GM10266 (cell line): ENCODE measurements around the gene AGPS.
"Not testable (repeated sequence)": the region's sequence is repeated elsewhere in the genome, so short reads cannot be mapped to it uniquely, and the experiment has no call there.

Experiments used
- DNase-seq: peaks from one replicate; pipeline ENCODE4 v3.0.0; 2012; ENCODE audit errors: extremely low spot score
- CTCF ChIP-seq: IDR thresholded peaks from 2 replicates; pipeline ENCODE4 v1.5.1; 2012; ENCODE audit warnings: mild to moderate bottlenecking, low read depth; ENCODE audit not compliant: control insufficient read depth, insufficient read depth; ENCODE audit errors: missing control alignments

AGPS gene

DNA sequence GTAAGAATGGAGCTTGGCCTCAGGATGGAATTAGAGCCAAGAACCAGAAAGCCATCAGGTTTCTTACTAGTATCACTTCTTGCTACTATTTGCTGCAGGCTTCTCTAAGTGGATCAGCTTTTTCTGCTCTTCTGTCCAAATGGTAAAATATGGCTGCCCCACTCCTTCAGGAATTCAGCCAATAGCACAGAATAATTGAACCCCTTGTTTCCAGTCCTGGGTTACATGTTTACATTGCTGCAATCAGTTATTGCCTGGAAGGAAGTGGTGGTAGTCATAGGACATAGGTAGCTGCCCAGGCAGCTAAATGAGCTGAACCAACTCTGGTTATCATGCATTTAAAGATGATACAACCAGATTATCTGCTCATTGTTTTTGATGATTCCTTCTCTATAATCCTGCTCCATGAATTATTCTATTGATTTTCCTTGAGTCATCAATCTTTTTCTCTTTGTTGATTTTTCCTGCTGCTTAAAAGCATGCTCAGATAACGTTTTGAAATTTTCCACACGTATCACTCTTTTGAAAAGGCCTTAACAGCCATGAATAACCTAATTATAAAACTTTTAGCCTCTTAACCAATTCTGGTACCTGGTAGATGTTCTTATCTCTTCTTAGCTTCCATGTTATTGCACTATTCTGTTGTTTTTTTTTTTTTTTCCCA, 12.6 kb downstream of the AGPS start:
- no peak for TF ChIP-seq CTCF
- DNase-seq, result no peak

- TF ChIP-seq CTCF, result no peak
- no peak for DNase-seq
Measured at GRCh38 chr2:177406182-177406581, 13.6 kb downstream of the AGPS start.

DNA sequence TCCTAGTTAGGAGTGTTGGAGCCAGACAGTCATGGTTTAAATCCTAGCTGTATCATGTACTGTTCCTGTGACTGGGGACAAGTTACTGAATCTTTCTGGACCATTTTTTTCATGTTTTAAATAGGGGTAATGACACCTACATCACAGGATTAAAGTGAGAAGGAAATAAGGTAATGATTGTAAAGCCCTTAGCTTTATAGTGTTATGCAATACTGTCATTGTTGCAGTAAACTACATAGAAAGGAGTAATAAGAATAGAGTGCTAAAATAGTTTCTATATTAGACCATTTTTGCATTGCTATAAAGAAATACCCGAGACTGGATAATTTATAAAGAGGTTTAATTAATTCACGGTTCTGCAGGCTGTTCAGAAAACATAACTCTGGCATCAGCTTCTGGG, 14.5 kb downstream of the AGPS start:
- no peak for TF ChIP-seq CTCF
- no peak for DNase-seq

- not testable (repeated sequence) for DNase-seq
Measured at GRCh38 chr2:177410629-177411028, 18.1 kb downstream of the AGPS start.

GRCh38 chr2:177413703-177414102, 21.1 kb downstream of the AGPS start:
- no peak for TF ChIP-seq CTCF

GRCh38 chr2:177419274-177419673, 26.7 kb downstream of the AGPS start:
- TF ChIP-seq CTCF, result no peak
- no peak for DNase-seq

More at GRCh38 chr2:177413703-177414102, 21.1 kb downstream of the AGPS start:
- DNase-seq, result no peak

- TF ChIP-seq CTCF, result no peak
- DNase-seq, result no peak
Measured at GRCh38 chr2:177422271-177422670, 29.7 kb downstream of the AGPS start.

- DNase-seq, result not testable (repeated sequence)
Measured at GRCh38 chr2:177424120-177424519, 31.5 kb downstream of the AGPS start.

GRCh38 chr2:177424620-177425019, 32.0 kb downstream of the AGPS start:
- not testable (repeated sequence) for DNase-seq
